ENCODE results near the gene RNF5.
"Not testable (repeated sequence)": the region's sequence is repeated elsewhere in the genome, so short reads cannot be mapped to it uniquely, and the experiment has no call there.

The RNF5 gene

GRCh38 chr6:32192608-32193039, 14.4 kb downstream of the RNF5 start, which contains the start of gene GPSM3:
Gene GPSM3, minus strand, starts transcription at chr6:32192643. Its CDS starts 130 bp downstream, at chr6:32192513.
- peak within 1 kb of the TSS; percentile 99 to 100 (median 100) for H3K27ac Mint-ChIP-seq
- no peak for TF ChIP-seq CTCF (IDR thresholded peaks at IDR 0.05; ENCODE audit: unreplicated experiment in 3 of 3)
- no peaks in the 10 kb centered on the region for H3K27me3 Mint-ChIP-seq (ENCODE audit: low read depth)
- peaks cover 60% of the 10 kb centered on the region for H3K4me1 Mint-ChIP-seq
- no peaks in the 10 kb centered on the region for H3K9me3 Mint-ChIP-seq
- peaks cover 2% of the 10 kb centered on the region for H3K36me3 Mint-ChIP-seq (ENCODE audit: low read depth)
- H3K4me3 Mint-ChIP-seq = peak within 1 kb of the TSS; percentile 67 to 75 (median 73)

- H3K4me3 Mint-ChIP-seq = peak overlapping the region; percentile 49 to 66 (median 57)
- peak overlapping the region; percentile 99 to 100 (median 100) for H3K27ac Mint-ChIP-seq
- H3K27me3 Mint-ChIP-seq (ENCODE audit: low read depth); H3K36me3 Mint-ChIP-seq (ENCODE audit: low read depth); H3K9me3 Mint-ChIP-seq: not testable (repeated sequence)
- H3K4me1 Mint-ChIP-seq = peaks cover 57% of the 10 kb centered on the region
These were observed 14.9 kb downstream of the RNF5 start for GRCh38 chr6:32193096-32193495.

- H3K9me3 Mint-ChIP-seq = no peaks in the 10 kb centered on the region
These were observed 16.2 kb downstream of the RNF5 start for GRCh38 chr6:32194388-32194787.

GRCh38 chr6:32194825-32195651, 16.8 kb downstream of the RNF5 start:
- H3K27ac Mint-ChIP-seq = peak overlapping the region; percentile 99 to 100 (median 100)
- peak in 2 of 3 experiments; percentile 12 to 67 for TF ChIP-seq CTCF (IDR thresholded peaks at IDR 0.05; ENCODE audit: unreplicated experiment in 3 of 3)
- H3K4me3 Mint-ChIP-seq = peak overlapping the region; percentile 97 to 99 (median 98)
- no peaks in the 10 kb centered on the region for H3K36me3 Mint-ChIP-seq (ENCODE audit: low read depth)
- H3K27me3 Mint-ChIP-seq (ENCODE audit: low read depth) = no peaks in the 10 kb centered on the region
- peaks cover 46% of the 10 kb centered on the region for H3K4me1 Mint-ChIP-seq
- H3K9me3 Mint-ChIP-seq = no peaks in the 10 kb centered on the region

More at GRCh38 chr6:32194388-32194787, 16.2 kb downstream of the RNF5 start:
- peaks cover 46% of the 10 kb centered on the region for H3K4me1 Mint-ChIP-seq
- no peaks in the 10 kb centered on the region for H3K36me3 Mint-ChIP-seq (ENCODE audit: low read depth)
- H3K27me3 Mint-ChIP-seq (ENCODE audit: low read depth) = no peaks in the 10 kb centered on the region
- H3K4me3 Mint-ChIP-seq = peak overlapping the region; percentile 97 to 99 (median 98)
- H3K27ac Mint-ChIP-seq = peak overlapping the region; percentile 99 to 100 (median 100)
- no peak for TF ChIP-seq CTCF (IDR thresholded peaks at IDR 0.05; ENCODE audit: unreplicated experiment in 3 of 3)

GRCh38 chr6:32195652-32195901, 17.4 kb downstream of the RNF5 start:
- H3K9me3 Mint-ChIP-seq = no peaks in the 10 kb centered on the region
- peak; percentile 25 to 52 (median 41) for TF ChIP-seq CTCF (IDR thresholded peaks at IDR 0.05; ENCODE audit: unreplicated experiment in 3 of 3)
- peak overlapping the region; percentile 97 to 99 (median 98) for H3K4me3 Mint-ChIP-seq
- no peaks in the 10 kb centered on the region for H3K36me3 Mint-ChIP-seq (ENCODE audit: low read depth)
- H3K27me3 Mint-ChIP-seq (ENCODE audit: low read depth) = no peaks in the 10 kb centered on the region
- peak overlapping the region; percentile 99 to 100 (median 100) for H3K27ac Mint-ChIP-seq
- H3K4me1 Mint-ChIP-seq = peaks cover 46% of the 10 kb centered on the region

GRCh38 chr6:32195902-32196681, 17.9 kb downstream of the RNF5 start:
- peaks cover 43% of the 10 kb centered on the region for H3K4me1 Mint-ChIP-seq
- H3K27me3 Mint-ChIP-seq (ENCODE audit: low read depth) = no peaks in the 10 kb centered on the region
- no peak for TF ChIP-seq CTCF (IDR thresholded peaks at IDR 0.05; ENCODE audit: unreplicated experiment in 3 of 3)
- H3K9me3 Mint-ChIP-seq = no peaks in the 10 kb centered on the region
- H3K27ac Mint-ChIP-seq = peak overlapping the region; percentile 99 to 100 (median 100)
- peak overlapping the region; percentile 97 to 99 (median 98) for H3K4me3 Mint-ChIP-seq
- no peaks in the 10 kb centered on the region for H3K36me3 Mint-ChIP-seq (ENCODE audit: low read depth)

Measured in nephron (organoid).